GM12872 (cell line): Measurements from ENCODE around the gene UTY.

Source experiments
- CTCF ChIP-seq: IDR thresholded peaks from 3 replicates; pipeline ENCODE4 v1.5.1; 2011; ENCODE audit warnings: low read depth, mild to moderate bottlenecking, low read length, moderate library complexity; ENCODE audit not compliant: insufficient read depth

Gene UTY

DNA sequence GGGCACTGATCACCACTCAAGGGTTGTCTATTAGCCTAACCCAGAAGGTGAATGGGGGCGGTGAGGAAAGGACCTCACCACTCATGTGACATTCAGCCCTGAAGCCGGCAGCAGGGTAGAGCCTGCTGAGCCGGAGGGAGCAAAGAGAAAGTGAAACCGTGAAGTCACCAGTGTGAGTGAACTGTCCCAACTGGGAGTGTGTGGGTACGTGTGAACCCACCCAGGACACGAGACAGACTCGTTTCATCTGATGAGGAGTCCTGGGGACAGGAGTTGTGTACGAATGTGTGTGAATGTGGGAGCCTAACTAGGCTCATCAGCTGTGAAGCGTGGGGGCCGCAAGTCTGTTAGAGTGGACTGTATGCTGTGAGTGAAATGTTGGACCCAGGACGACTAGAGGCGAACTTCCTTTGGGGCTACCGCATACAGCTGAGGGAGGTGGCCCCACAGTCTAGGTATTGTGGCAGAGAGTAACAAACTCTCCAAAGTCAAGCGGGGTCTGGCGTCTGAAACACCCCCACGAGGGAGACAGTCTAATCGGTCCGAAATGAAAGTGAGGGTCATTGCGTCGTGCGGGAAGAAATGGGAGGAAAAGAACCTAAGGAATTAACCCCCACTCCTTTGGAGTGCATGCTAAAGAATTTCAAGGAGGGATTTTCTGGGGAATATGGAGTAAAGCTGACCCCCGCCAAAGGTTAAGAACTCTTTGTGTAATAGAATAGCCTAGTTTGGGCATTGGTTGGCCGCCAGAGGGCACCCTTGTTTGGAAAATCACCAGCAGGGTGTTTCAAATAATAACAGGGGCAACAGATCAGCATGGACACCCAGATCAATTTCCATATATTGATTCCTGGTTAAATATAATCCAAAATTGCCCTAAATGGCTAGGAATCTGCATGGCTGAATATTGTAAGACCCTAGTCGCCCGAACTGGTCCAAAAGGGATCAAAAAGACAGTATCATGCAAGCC is 43.6 kb downstream of the UTY start:
- TF ChIP-seq CTCF: peak; percentile 62

DNA sequence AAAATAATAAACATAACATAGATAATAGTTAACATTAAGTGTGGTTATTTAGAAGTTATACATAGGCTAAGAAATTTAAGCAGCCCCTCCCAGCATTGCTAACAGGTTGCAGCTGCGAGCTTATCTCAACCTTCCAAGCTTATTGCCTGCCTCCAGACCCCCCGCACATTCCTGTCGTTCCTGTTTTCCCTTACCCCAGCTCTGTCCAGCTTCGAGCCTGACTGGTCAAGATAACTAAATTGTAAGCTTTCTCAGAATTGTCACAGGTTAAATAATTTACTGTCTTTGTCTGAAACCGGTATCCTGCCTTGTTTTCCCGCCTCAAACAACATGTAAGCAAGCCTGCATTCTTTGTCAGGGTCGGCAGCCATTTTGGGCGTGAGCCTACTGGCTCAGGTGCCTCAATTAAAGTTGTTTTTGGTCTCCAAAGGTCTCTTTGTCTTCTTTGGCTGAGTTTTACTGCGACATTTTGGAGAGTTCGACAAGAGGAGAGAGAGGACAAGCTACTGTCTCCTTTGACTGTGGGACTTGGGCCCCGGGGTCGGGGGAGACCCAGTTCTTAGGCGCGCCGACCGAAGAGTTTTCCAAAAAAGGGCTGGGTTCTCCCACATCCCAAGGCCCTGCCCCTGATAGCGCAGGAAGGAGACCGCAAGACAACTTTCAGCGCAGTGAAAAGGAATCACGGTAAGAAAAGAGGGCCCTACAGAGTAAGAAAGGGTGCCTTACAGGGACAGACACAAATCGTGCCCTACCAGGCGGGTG is 44.4 kb downstream of the UTY start:
- TF ChIP-seq CTCF: no peak

DNA sequence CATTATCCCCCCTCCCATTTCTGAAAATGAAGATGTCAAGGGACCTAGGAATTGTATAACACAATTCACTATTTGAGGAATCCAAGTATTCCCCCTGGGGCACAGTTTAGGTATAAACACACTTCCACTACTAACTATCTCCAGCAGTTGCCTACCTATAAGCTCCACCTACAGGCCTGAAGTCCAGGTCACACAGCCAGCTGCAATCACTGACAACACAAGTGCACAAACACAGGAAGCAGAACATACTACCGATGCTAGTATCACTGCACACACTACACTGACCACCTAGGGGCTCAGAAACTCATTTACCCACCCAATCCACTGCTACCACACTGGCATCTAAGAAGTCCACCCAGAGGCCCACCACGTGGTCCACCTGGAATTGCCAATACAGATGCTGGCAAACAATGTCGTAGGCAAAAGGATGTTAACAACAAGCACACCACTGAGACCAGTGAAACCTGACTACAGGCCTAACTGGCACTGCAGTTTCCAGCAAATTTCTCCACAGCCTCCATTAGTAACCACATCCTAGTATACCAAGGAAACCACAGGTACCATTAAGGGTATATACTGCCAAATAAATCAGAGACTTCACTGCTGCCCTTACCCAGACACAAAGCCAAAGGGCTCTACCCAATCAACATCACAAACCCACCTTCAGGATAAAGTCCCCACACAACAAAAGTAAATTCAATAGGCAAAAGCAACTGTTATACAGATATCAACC is 47.4 kb downstream of the UTY start:
- no peak for TF ChIP-seq CTCF

- no peak for TF ChIP-seq CTCF
Measured at GRCh38 chrY:13429551-13429950, 50.3 kb downstream of the UTY start.

DNA sequence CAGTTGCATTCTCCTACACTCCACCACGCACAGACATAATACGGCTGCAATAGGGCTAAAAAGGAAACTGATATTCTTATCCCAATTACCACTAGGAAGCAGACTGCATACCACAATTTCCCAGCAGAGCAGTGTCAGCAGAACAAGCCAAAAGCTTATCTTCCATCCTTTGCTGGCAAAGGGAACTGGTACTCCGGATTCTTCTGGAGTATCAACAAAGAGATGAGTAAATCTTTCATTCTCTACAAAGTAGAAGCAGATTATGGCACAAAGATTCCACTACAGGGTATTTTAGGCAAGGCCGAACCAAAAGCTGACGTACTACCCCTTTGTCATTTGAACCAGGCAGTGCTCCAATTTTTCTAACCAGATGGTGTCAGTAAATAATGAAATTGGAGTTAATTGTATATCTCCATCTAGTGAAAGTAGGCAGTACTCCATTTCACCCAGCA is 56.5 kb downstream of the UTY start:
- TF ChIP-seq CTCF: no peak

GRCh38 chrY:13416869-13417661 is 62.8 kb downstream of the UTY start:
- no peak for TF ChIP-seq CTCF
